ENCODE data around the gene SPPL2A.

Gene SPPL2A

GRCh38 chr15:50686469-50687301 lies 78.8 kb downstream of the SPPL2A start, which contains the start of gene TRPM7:
Gene TRPM7 (minus strand): TSS chr15:50686797. CDS start chr15:50686533, 264 bp downstream.
- peak; percentile 92 for DNase-seq (ENCODE audit: low read depth)

GRCh38 chr15:50685976-50686468 lies 79.5 kb downstream of the SPPL2A start:
- peak; percentile 72 for DNase-seq (ENCODE audit: low read depth)

GRCh38 chr15:50685191-50685975 lies 80.1 kb downstream of the SPPL2A start:
- no peak for DNase-seq (ENCODE audit: low read depth)

- no peak for DNase-seq (ENCODE audit: low read depth)
Measured at GRCh38 chr15:50681467-50681866, 84.0 kb downstream of the SPPL2A start.

GRCh38 chr15:50676799-50677483 lies 88.6 kb downstream of the SPPL2A start:
- no peak for DNase-seq (ENCODE audit: low read depth)

- no peak for DNase-seq (ENCODE audit: low read depth)
Measured at GRCh38 chr15:50675535-50676144, 89.9 kb downstream of the SPPL2A start.

- DNase-seq (ENCODE audit: low read depth) = no peak
Measured at GRCh38 chr15:50670115-50670514, 95.4 kb downstream of the SPPL2A start.

GRCh38 chr15:50669611-50670010 lies 95.9 kb downstream of the SPPL2A start:
- no peak for DNase-seq (ENCODE audit: low read depth)

- no peak for DNase-seq (ENCODE audit: low read depth)
Measured at GRCh38 chr15:50665938-50666337, 99.6 kb downstream of the SPPL2A start.

GRCh38 chr15:50655555-50655954 lies 110.0 kb downstream of the SPPL2A start:
- DNase-seq (ENCODE audit: low read depth) = no peak

- no peak for DNase-seq (ENCODE audit: low read depth)
Measured at GRCh38 chr15:50653156-50653743, 112.3 kb downstream of the SPPL2A start.

- DNase-seq (ENCODE audit: low read depth) = no peak
Measured at GRCh38 chr15:50652671-50653070, 112.8 kb downstream of the SPPL2A start.

Data from activated T-cell treated with anti-CD3 and anti-CD28 coated beads for 48 hours (primary cell).